Measurements from ENCODE around the gene MASP2.

DNA sequence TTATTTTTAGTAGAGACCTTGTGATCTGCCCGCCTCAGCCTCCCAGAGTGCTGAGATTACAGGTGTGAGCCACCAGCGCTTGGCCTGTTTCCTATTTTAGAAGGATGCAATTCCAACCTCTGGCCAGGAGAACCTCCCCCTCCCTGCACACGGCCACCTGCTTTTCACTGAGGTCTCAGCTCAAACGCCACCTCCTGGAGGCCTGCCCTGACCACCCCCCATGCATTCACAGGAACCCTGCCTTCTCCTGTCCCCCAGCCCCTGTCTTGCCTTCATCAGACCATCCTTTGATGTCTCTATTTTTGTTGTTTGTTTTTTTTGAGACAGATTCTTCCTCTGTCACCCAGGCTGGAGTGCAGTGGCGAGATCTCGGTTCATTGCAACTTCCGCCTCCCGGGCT, 10.4 kb upstream of the MASP2 start:
- no peak for TF ChIP-seq POLR2A (IDR thresholded peaks at IDR 0.05)
- TF ChIP-seq, protein P1, sequence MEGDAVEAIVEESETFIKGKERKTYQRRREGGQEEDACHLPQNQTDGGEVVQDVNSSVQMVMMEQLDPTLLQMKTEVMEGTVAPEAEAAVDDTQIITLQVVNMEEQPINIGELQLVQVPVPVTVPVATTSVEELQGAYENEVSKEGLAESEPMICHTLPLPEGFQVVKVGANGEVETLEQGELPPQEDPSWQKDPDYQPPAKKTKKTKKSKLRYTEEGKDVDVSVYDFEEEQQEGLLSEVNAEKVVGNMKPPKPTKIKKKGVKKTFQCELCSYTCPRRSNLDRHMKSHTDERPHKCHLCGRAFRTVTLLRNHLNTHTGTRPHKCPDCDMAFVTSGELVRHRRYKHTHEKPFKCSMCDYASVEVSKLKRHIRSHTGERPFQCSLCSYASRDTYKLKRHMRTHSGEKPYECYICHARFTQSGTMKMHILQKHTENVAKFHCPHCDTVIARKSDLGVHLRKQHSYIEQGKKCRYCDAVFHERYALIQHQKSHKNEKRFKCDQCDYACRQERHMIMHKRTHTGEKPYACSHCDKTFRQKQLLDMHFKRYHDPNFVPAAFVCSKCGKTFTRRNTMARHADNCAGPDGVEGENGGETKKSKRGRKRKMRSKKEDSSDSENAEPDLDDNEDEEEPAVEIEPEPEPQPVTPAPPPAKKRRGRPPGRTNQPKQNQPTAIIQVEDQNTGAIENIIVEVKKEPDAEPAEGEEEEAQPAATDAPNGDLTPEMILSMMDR (IDR thresholded peaks at IDR 0.05), result no peak

Measured in tibial nerve (tissue), 3 donors.